ENCODE data around the gene FRAS1.

DNA sequence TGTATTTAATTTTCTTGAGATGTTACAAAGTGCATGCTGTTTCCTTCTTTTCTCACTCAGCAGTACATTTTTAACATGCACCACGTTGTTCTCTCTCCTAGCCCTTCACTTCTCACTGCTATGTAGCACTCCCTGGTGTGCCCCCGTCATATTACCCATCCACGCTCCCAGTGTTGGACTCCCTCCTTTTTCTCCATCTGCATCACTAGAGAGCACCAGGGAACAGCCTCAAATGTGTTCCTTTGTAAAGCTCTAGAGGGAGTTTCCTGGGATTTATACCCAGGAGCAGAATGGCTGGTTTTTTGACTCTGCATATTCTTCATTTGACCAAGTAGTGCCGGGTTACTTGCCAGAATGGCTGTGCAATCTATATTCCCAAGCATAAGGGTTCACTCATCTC is 254.2 kb downstream of the FRAS1 start:
- TF ChIP-seq, protein P1, sequence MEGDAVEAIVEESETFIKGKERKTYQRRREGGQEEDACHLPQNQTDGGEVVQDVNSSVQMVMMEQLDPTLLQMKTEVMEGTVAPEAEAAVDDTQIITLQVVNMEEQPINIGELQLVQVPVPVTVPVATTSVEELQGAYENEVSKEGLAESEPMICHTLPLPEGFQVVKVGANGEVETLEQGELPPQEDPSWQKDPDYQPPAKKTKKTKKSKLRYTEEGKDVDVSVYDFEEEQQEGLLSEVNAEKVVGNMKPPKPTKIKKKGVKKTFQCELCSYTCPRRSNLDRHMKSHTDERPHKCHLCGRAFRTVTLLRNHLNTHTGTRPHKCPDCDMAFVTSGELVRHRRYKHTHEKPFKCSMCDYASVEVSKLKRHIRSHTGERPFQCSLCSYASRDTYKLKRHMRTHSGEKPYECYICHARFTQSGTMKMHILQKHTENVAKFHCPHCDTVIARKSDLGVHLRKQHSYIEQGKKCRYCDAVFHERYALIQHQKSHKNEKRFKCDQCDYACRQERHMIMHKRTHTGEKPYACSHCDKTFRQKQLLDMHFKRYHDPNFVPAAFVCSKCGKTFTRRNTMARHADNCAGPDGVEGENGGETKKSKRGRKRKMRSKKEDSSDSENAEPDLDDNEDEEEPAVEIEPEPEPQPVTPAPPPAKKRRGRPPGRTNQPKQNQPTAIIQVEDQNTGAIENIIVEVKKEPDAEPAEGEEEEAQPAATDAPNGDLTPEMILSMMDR (IDR thresholded peaks at IDR 0.05): no peak
- TF ChIP-seq POLR2AphosphoS5 (IDR thresholded peaks at IDR 0.05; ENCODE audit: insufficient read depth in 1 of 2, low read depth in 1 of 2) (no peak), POLR2A (IDR thresholded peaks at IDR 0.05) (no peak)

Data from vagina (tissue), 2 donors.